HepG2 (cell line): ENCODE measurements around the gene INPP4B. TPM values are rescaled to one million over a fixed set of nuclear protein-coding genes. Genes with fewer than 3 reads are reported as not detected.

ENCODE experiments used
- CHD4 ChIP-seq: fragments of 200-600 bp; sonication (generic); IDR thresholded peaks from 2 replicates; pipeline ENCODE4 v1.7.0; 2017; ENCODE audit warnings: mild to moderate bottlenecking, low read length, borderline replicate concordance
- GLMP ChIP-seq: sonication (generic); formaldehyde crosslinking; IDR thresholded peaks from 2 replicates; pipeline ENCODE4 v1.9.0; 2021; ENCODE audit warnings: missing genetic modification reagents, mild to moderate bottlenecking, borderline replicate concordance
- GMEB2 ChIP-seq: IDR thresholded peaks from 2 replicates; pipeline ENCODE4 v1.6.1; 2016; ENCODE audit warnings: missing biosample characterization, missing genetic modification reagents, low read depth
- PTBP1 ChIP-seq: fragments of 200-400 bp; formaldehyde crosslinking; IDR thresholded peaks from 2 replicates; pipeline ENCODE4 v1.6.1; 2018; ENCODE audit warnings: low read length, low read depth; ENCODE audit not compliant: poor library complexity, severe bottlenecking
- STAT5B ChIP-seq: sonication (generic); formaldehyde crosslinking; IDR thresholded peaks from 2 replicates; pipeline ENCODE4 v1.4.0; 2020; ENCODE audit warnings: missing genetic modification reagents
- ZFP82 ChIP-seq: sonication (generic); formaldehyde crosslinking; IDR thresholded peaks from 2 replicates; pipeline ENCODE4 v1.5.1; 2020; ENCODE audit warnings: mild to moderate bottlenecking, missing genetic modification reagents, borderline replicate concordance
- ZNF687 ChIP-seq: sonication (generic); formaldehyde crosslinking; IDR thresholded peaks from 2 replicates; pipeline ENCODE4 v1.5.1; 2020; ENCODE audit warnings: mild to moderate bottlenecking, missing genetic modification reagents, moderate library complexity
- ZSCAN5A ChIP-seq: sonication (generic); formaldehyde crosslinking; IDR thresholded peaks from 2 replicates; pipeline ENCODE4 v1.8.0; 2022; ENCODE audit warnings: mild to moderate bottlenecking, missing genetic modification reagents, borderline replicate concordance
- polyA plus RNA-seq, 8 experiments: library from polyadenylated mRNA; depleted of rRNA in 3 of 8; stranded (reverse) in 7 of 8; unstranded in 1 of 8; fragments of >200 nt; fragmentation: Illumina TruSeq in 4 of 8; extraction: Trizol in 4 of 8; gene quantifications; 2 replicates each; pipeline versions ENCODE4 v1.2.1 to v1.2.3, GENCODE V29; 2011 to 2016; ENCODE audit warnings: low read depth in 4 of 8, missing spikeins in 1 of 8, mixed read lengths in 1 of 8; ENCODE audit not compliant: insufficient read depth in 1 of 8
- total RNA-seq, 5 experiments: library from RNA; depleted of rRNA; stranded (reverse); fragments of >200 nt; fragmentation: Illumina TruSeq; extraction: Trizol; gene quantifications; 2 replicates each; pipeline ENCODE4 v1.2.3, GENCODE V29; 2016; ENCODE audit warnings: low read depth in 1 of 5

The INPP4B gene
- total and polyA plus RNA-seq, 2 of the 13 experiments (the other 11 are each of a cell fraction or from before 2014, with no cell fraction given): not detected

- no peak for TF ChIP-seq ZSCAN5A (CRISPR knock-in tag)
- TF ChIP-seq ZFP82 (CRISPR knock-in tag): no peak
- no peak for TF ChIP-seq GLMP (CRISPR knock-in tag)
- no peak for TF ChIP-seq ZNF687
- no peak for TF ChIP-seq CHD4
- no peak for TF ChIP-seq GMEB2
- no peak for TF ChIP-seq PTBP1
- no peak for TF ChIP-seq STAT5B (CRISPR knock-in tag)
Observed at GRCh38 chr4:142044271-142044670, 801.8 kb downstream of the INPP4B start (continued).
